ENCODE measurements around the gene ABCC1. TPM values are rescaled to one million over a fixed set of nuclear protein-coding genes. Genes with fewer than 3 reads are reported as not detected.
"Not testable (repeated sequence)": the region's sequence is repeated elsewhere in the genome, so short reads cannot be mapped to it uniquely, and the experiment has no call there.

The ABCC1 gene
- total RNA-seq, 4 donors from 2014 or later: 24.3 to 32.2 (median 25.7) TPM

- 91 to 93% methylated on average over 11 of the region's 11 CpGs for WGBS, 2 donors
- no peak for DNase-seq (ENCODE audit: low spot score in 2 of 2)
- Histone ChIP-seq H3K4me1 (no peaks in the 10 kb centered on the region), H3K4me3 (no peak overlapping the region), H3K27me3 (no peaks in the 10 kb centered on the region), H3K9me3 (no peaks in the 10 kb centered on the region), H3K27ac (no peak overlapping the region), H3K36me3 (no peaks in the 10 kb centered on the region)
- TF ChIP-seq POLR2A (IDR thresholded peaks at IDR 0.05) (no peak), EP300 (IDR thresholded peaks at IDR 0.05) (no peak), CTCF (IDR thresholded peaks at IDR 0.05) (no peak)
Measured at GRCh38 chr16:16186820-16187219, 237.4 kb downstream of the ABCC1 start.

GRCh38 chr16:16188827-16189226, 239.4 kb downstream of the ABCC1 start:
- DNase-seq (ENCODE audit: low spot score in 2 of 2): no peak
- Histone ChIP-seq H3K4me1 (no peaks in the 10 kb centered on the region), H3K27ac (no peak overlapping the region), H3K36me3 (no peaks in the 10 kb centered on the region), H3K9me3 (no peaks in the 10 kb centered on the region), H3K27me3 (no peaks in the 10 kb centered on the region), H3K4me3 (no peak overlapping the region)
- no peak for TF ChIP-seq EP300 (IDR thresholded peaks at IDR 0.05)
- TF ChIP-seq CTCF (IDR thresholded peaks at IDR 0.05): no peak
- TF ChIP-seq POLR2A (IDR thresholded peaks at IDR 0.05): no peak
- WGBS, 2 donors: 83 to 89% methylated on average over 12 to 13 of the region's 13 CpGs

GRCh38 chr16:16189842-16190241, 240.4 kb downstream of the ABCC1 start:
- Histone ChIP-seq H3K9me3 (no peaks in the 10 kb centered on the region), H3K27me3 (no peaks in the 10 kb centered on the region), H3K27ac (no peak overlapping the region), H3K4me3 (no peak overlapping the region), H3K4me1 (no peaks in the 10 kb centered on the region), H3K36me3 (no peaks in the 10 kb centered on the region)
- TF ChIP-seq EP300 (IDR thresholded peaks at IDR 0.05) (no peak), POLR2A (IDR thresholded peaks at IDR 0.05) (no peak), CTCF (IDR thresholded peaks at IDR 0.05) (no peak)
- no peak for DNase-seq (ENCODE audit: low spot score in 2 of 2)
- 76 to 77% methylated on average over 8 of the region's 8 CpGs for WGBS, 2 donors

- 76 to 79% methylated on average over 5 of the region's 5 CpGs for whole genome bisulfite sequencing, 2 donors
- DNase-seq (ENCODE audit: low spot score in 2 of 2): no peak
- Histone ChIP-seq H3K27me3 (no peaks in the 10 kb centered on the region), H3K4me3 (no peak overlapping the region), H3K4me1 (no peaks in the 10 kb centered on the region), H3K9me3 (no peaks in the 10 kb centered on the region), H3K27ac (no peak overlapping the region), H3K36me3 (no peaks in the 10 kb centered on the region)
- TF ChIP-seq EP300 (IDR thresholded peaks at IDR 0.05) (no peak), POLR2A (IDR thresholded peaks at IDR 0.05) (no peak), CTCF (IDR thresholded peaks at IDR 0.05) (no peak)
Measured at GRCh38 chr16:16190546-16190945, 241.1 kb downstream of the ABCC1 start.

- not testable (repeated sequence) for H3K36me3 ChIP-seq; H3K27me3 ChIP-seq; H3K4me1 ChIP-seq; H3K9me3 ChIP-seq; H3K27ac ChIP-seq; H3K4me3 ChIP-seq; DNase-seq (ENCODE audit: low spot score in 2 of 2)
- WGBS, 2 donors: 87 to 97% methylated on average over 11 to 12 of the region's 12 CpGs
Measured at GRCh38 chr16:16190966-16191365, 241.6 kb downstream of the ABCC1 start.

GRCh38 chr16:16191493-16192167, 242.2 kb downstream of the ABCC1 start:
- no peaks in the 10 kb centered on the region for H3K27me3 ChIP-seq
- no peak for TF ChIP-seq CTCF (IDR thresholded peaks at IDR 0.05)
- TF ChIP-seq EP300 (IDR thresholded peaks at IDR 0.05): no peak
- no peak for TF ChIP-seq POLR2A (IDR thresholded peaks at IDR 0.05)
- H3K9me3 ChIP-seq: no peaks in the 10 kb centered on the region
- DNase-seq (ENCODE audit: low spot score in 2 of 2): no peak
- no peaks in the 10 kb centered on the region for H3K36me3 ChIP-seq
- no peaks in the 10 kb centered on the region for H3K4me1 ChIP-seq
- no peak overlapping the region for H3K4me3 ChIP-seq
- no peak overlapping the region for H3K27ac ChIP-seq
- WGBS, 2 donors: 50 to 61% methylated on average over 8 of the region's 8 CpGs
